ENCODE data around the gene TTPAL.

Gene TTPAL

DNA sequence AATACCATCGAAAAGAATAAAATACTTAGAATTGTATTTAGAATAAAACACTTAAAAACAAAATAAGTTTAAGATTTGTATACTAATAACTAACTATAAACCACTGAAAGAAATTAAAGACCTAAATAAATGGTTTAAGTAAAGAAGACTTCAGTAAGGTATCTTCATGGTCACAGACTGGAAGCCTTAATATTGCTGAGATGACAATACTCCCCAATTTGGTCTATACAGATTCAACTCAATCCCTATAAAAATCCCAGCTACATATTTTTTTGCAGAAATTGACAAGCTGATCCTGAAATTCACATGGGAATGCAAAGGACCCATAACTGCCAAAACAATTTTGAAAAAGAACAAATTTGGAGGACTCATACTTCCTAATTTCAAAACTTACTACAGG, 27.3 kb downstream of the TTPAL start:
- no peak for DNase-seq

DNA sequence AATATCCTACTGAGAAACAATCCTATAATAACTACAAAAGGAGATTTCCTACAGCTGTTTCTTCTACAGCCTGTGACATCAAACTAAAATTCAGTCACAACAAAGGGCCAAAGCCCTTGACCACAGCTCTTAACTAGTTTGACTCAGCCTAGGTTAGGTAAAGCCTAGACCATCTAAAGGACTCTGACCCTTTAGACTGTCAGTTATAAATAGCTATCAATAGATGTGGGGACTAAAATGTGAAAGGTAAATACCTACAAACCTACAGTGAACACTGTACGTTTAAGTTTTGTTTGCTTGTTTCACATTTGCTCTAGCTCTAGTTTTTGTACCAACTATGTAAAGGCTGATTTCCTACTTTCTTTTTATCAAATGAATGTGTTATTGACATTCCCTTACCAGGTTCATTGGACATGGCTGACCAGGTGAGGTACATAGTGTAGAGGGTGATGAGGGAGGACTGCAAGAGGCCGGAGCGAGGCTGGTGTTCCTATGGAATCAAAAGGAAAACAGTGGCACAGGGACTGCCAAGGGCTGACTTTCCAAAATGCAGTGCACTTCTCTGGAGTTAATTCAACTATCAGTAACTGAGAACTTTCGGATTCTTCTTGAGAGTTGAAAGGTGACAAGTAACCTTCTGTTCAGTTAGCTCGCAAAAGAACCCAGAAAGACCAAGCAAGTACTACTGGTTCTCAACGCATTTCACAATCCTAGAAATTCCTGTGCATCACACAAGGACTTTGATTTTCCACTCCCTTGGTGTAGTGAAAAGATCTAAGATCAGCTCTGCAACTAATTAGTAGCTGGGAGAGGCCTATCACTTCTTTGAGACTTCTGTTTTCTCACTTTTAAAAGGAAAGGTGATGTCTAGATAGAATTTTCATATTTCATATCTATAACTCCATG, 29.0 kb downstream of the TTPAL start:
- no peak for DNase-seq

GRCh38 chr20:44509762-44510161, 34.1 kb downstream of the TTPAL start:
- DNase-seq: no peak

- DNase-seq: no peak
Observed at GRCh38 chr20:44513871-44514270, 38.2 kb downstream of the TTPAL start.

GRCh38 chr20:44516491-44516890, 40.8 kb downstream of the TTPAL start:
- DNase-seq: no peak

DNA sequence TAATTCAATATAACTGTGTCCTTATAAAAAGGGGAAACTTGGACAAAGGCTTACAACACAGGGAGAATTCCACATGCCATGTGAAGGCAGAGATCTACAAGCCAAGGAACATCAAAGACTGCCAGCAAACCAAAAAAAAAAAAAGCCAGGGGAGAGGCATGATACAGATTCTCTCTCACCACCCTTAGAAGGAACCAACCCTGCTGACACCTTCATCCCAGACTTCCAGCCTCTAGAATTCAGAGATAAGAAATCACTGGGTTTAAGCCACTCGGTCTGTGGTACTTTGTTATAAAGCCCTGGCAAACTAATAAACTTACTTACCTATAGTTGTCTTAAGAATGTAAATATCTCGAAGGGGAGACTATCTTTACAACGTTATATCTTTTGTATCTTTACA, 41.8 kb downstream of the TTPAL start:
- DNase-seq: no peak

- DNase-seq: no peak
Observed at GRCh38 chr20:44518248-44518647, 42.6 kb downstream of the TTPAL start.

DNA sequence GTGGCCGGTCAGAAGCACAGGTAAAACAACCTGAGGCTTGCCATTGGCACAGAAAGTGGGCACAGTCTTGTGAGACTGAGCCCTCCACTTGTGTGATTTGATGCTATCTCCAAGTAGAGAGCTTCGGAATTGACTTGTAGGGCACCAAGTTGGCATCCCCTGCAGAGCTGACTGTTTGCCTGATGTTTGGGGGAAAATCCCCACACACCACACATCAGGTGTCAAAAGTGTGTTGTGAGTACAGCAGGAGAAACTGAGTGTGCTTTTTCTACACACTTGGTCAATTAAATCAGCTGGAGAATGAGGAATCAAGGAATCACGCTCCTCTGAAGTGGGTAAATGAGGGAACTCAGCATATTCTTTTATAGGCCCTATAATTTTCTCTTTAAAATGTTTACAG, 45.2 kb downstream of the TTPAL start:
- no peak for DNase-seq

DNA sequence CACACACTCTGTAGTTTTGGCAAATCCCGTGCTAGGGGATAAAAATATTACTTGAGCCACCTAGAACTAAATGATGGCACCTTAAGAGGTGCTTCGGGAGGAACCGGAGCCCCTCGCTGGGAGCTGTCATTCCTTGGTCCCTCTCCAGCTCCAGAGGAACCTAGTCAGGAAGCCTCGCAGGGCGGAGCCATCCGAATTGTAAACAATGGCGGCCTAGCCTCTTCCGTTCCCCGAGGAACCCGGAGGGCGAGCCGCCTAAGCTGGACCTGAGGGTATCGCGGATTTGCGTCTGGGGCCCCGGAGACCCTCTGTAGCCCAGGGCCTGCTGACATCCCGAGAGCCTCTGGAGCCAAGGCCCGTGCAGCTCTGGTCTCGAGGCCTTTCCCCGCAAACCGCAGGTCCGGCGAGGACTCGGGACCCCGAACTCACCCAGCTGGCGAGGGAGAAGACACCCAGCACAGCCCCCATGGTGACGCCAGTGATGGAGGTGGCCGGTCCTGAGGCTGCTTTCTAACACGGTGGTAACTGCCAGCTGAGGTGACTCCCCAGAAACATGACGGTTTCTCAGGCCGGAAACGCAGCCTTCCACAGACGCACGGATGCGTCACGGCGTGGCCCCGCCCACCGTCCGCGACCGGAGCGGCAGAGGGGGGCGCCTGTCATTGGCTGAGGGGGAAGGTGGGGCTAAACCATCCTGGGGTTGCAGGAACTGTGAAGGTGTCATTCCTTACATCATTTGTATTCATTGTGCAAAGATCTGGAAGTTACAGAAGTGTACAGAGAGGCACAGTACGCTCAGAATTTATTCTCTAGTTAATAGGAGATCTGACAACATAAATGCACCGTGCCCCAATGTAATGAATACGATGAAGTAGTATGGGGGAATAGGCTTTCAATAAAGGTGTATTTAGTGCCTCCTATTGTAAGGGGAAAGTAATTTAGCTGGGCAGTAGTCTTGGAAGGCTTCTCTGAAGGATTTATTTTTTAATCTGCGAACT, 46.1 kb downstream of the TTPAL start, which contains the start of gene SERINC3:
SERINC3 (minus strand) TSS at position 587 of the 998 bp plus-strand sequence; CDS start at position 468, 119 bp downstream.
- peak; percentile 94 for DNase-seq

DNA sequence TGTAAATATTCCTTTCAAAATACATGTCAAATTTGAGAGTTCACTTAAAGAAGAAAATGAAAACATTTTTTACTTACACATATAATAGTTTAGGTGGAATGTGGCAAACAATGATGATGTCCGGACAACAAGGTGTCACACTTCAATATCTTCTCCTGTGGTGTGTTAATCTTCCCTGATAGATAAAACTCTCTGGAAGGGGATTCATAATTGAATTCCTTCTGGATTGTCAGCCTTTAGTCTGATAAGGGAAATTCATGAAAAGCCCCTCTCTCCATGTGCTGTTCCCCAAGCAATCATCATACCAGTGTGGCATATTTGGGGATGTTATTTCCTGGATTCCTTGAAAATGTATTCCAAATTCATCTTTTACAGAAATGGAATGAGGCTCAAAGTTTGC, 47.2 kb downstream of the TTPAL start:
- no peak for DNase-seq

GRCh38 chr20:44523746-44524145, 48.1 kb downstream of the TTPAL start:
- no peak for DNase-seq

GRCh38 chr20:44526129-44526528, 50.5 kb downstream of the TTPAL start:
- no peak for DNase-seq

GRCh38 chr20:44527716-44528199, 52.1 kb downstream of the TTPAL start:
- DNase-seq: no peak

- no peak for DNase-seq
Observed at GRCh38 chr20:44528309-44528708, 52.6 kb downstream of the TTPAL start.

DNA sequence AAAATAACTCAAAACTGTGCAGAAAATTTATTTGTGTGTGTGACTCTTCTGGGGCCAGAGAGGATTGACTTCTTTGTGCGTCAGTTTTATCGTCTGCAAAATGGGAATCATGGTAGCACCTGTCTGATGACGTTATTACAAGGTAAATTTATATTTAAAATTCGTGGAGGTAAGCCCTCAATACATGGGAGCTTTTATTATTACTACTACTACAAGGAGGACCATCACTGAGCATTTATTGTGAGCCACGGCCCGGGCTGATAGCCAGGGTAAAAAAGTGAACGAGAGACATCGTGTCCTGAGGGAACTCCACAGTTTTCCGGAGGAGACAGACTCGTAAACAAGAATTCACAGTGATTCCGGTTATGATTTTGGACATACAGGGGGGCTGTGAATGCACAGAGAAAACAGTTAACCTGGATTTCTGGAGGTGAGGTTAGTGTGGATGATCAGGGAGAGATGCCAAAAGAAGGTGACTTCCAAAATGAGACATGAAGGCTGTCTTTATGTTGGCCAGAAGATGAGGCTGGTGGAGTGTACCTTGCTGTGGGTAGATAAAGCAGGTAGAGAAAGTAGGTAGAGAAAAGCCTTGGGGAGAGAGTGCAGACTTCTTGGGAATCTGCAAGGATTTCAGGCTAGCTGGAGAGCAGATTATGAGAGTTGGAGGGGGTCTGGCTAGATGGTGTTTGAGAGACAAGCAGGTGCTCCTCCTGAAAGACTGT, 56.7 kb downstream of the TTPAL start:
- DNase-seq: no peak

- no peak for DNase-seq
Observed at GRCh38 chr20:44532981-44533331, 57.3 kb downstream of the TTPAL start.

- DNase-seq: no peak
Observed at GRCh38 chr20:44533928-44534327, 58.3 kb downstream of the TTPAL start.

GRCh38 chr20:44536175-44536574, 60.5 kb downstream of the TTPAL start:
- no peak for DNase-seq

- DNase-seq: no peak
Observed at GRCh38 chr20:44537993-44538392, 62.3 kb downstream of the TTPAL start.

GRCh38 chr20:44540834-44541233, 65.2 kb downstream of the TTPAL start:
- DNase-seq: no peak

- DNase-seq: no peak
Observed at GRCh38 chr20:44541992-44542391, 66.3 kb downstream of the TTPAL start.

- DNase-seq: no peak
Observed at GRCh38 chr20:44542890-44543289, 67.2 kb downstream of the TTPAL start.

DNA sequence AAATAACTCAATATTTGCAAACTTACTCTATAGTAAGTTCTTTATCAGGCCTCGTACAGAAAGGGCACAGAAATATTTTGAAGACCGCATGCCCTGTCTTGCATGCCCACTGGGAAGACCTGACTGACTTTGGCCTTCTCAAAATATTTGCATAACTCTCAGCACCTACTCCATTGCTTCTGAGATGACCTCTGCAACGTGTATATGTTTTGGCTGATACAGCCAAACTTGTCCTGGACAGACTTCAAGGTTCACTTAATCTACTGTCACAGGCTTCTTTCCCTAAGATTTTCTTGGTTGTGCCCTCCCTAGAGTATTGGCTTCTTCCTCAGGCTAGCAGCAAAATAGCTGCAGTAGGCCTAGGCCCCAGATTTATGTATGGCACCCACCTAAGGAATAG, 67.7 kb downstream of the TTPAL start:
- no peak for DNase-seq

Measured in activated CD4-positive, alpha-beta T cell treated with anti-CD3 and anti-CD28 coated beads for 1 hour (primary cell).